HEK293 (cell line): ENCODE results near the gene ENDOV.
A peak's percentile ranks its signal among the peaks of the same experiment; 100 is the strongest.

Experiments
- CTCF ChIA-PET: fragments of 350-600 bp; formaldehyde crosslinking; extraction: SDS; loops from one replicate; lab custom pipeline; 2021; ENCODE audit warnings: antibody characterized with exemption; lab: Yijun Ruan, JAX
- POLR2A ChIA-PET: fragments of 300-600 bp; formaldehyde crosslinking; extraction: SDS; loops from one replicate; lab custom pipeline; 2020; ENCODE audit warnings: antibody characterized with exemption, inconsistent platforms; lab: Yijun Ruan, JAX
- H3K27ac ChIP-seq: fragments of 200-500 bp; sonication (Bioruptor generic); 2 replicates; pipeline ENCODE4 v1.5.1; 2014; ENCODE audit warnings: low read depth, low read length, control low read depth, inconsistent platforms; ENCODE audit errors: extremely low read depth
- H3K36me3 ChIP-seq, 2 experiments: fragments of 200-500 bp in 1 of 2; sonication (Bioruptor generic) in 1 of 2; 1 replicate in 1 of 2; 2 replicates in 1 of 2; pipeline ENCODE4 v1.5.1; 2014 to 2017; ENCODE audit warnings: inconsistent platforms in 2 of 2, low read length in 2 of 2; ENCODE audit not compliant: control insufficient read depth in 2 of 2, insufficient read depth in 1 of 2
- H3K4me1 ChIP-seq: fragments of 200-500 bp; sonication (Bioruptor generic); 2 replicates; pipeline ENCODE4 v1.5.1; 2014; ENCODE audit warnings: mild to moderate bottlenecking, low read length, inconsistent platforms; ENCODE audit not compliant: control insufficient read depth, insufficient read depth
- H3K4me3 ChIP-seq: 2 replicates; pipeline ENCODE4 v1.5.1; 2011; ENCODE audit warnings: low read depth, mild to moderate bottlenecking, control low read depth, low read length, moderate library complexity
- H3K9me3 ChIP-seq: fragments of 200-500 bp; sonication (Bioruptor generic); 2 replicates; pipeline ENCODE4 v1.5.1; 2014; ENCODE audit warnings: low read depth, low read length, inconsistent platforms; ENCODE audit not compliant: control insufficient read depth, insufficient read depth
- CTCF ChIP-seq: fragments of 450-650 bp; formaldehyde crosslinking; IDR thresholded peaks from 2 replicates; pipeline ENCODE4 v1.5.1; 2016; ENCODE audit warnings: missing biosample characterization, missing genetic modification characterization
- KLF16 ChIP-seq: fragments of 450-650 bp; formaldehyde crosslinking; IDR thresholded peaks from 2 replicates; pipeline ENCODE4 v1.5.1; 2017; ENCODE audit warnings: missing biosample characterization, missing genetic modification characterization
- PBX3 ChIP-seq: sonication (generic); formaldehyde crosslinking; IDR thresholded peaks from 2 replicates; pipeline ENCODE4 v1.8.1; 2022; ENCODE audit warnings: mild to moderate bottlenecking, moderate library complexity, missing genetic modification reagents
- PRDM1 ChIP-seq: fragments of 450-650 bp; formaldehyde crosslinking; IDR thresholded peaks from 2 replicates; pipeline ENCODE4; 2016; ENCODE audit warnings: missing biosample characterization, missing genetic modification characterization
- RBAK ChIP-seq: fragments of 450-650 bp; formaldehyde crosslinking; IDR thresholded peaks from 2 replicates; pipeline ENCODE4 v1.5.1; 2016; ENCODE audit warnings: missing biosample characterization, missing genetic modification characterization
- SP2 ChIP-seq: fragments of 450-650 bp; formaldehyde crosslinking; IDR thresholded peaks from 2 replicates; pipeline ENCODE4 v1.5.1; 2016; ENCODE audit warnings: missing biosample characterization, missing genetic modification characterization
- SP3 ChIP-seq: fragments of 450-650 bp; formaldehyde crosslinking; IDR thresholded peaks from 2 replicates; pipeline ENCODE4 v1.5.1; 2016; ENCODE audit warnings: missing biosample characterization, missing genetic modification characterization
- YY2 ChIP-seq: fragments of 450-650 bp; formaldehyde crosslinking; IDR thresholded peaks from 2 replicates; pipeline ENCODE4 v1.5.1; 2016; ENCODE audit warnings: missing biosample characterization, missing genetic modification characterization
- ZBTB20 ChIP-seq: fragments of 450-650 bp; formaldehyde crosslinking; IDR thresholded peaks from 2 replicates; pipeline ENCODE4 v1.5.1; 2016; ENCODE audit warnings: missing biosample characterization, missing genetic modification characterization
- ZNF112 ChIP-seq: fragments of 450-650 bp; formaldehyde crosslinking; IDR thresholded peaks from 2 replicates; pipeline ENCODE4 v1.5.0; 2017; ENCODE audit warnings: missing biosample characterization, missing genetic modification characterization
- ZNF266 ChIP-seq: fragments of 450-650 bp; formaldehyde crosslinking; IDR thresholded peaks from 2 replicates; pipeline ENCODE4 v1.5.1; 2016; ENCODE audit warnings: missing biosample characterization, missing genetic modification characterization, low read depth
- ZNF335 ChIP-seq: fragments of 450-650 bp; formaldehyde crosslinking; conservative IDR thresholded peaks from 2 replicates; pipeline ENCODE4 v1.5.1; 2016; ENCODE audit warnings: missing biosample characterization, missing genetic modification characterization
- ZNF394 ChIP-seq: fragments of 450-650 bp; formaldehyde crosslinking; IDR thresholded peaks from 2 replicates; pipeline ENCODE4 v1.5.1; 2016; ENCODE audit warnings: missing biosample characterization, missing genetic modification characterization, mild to moderate bottlenecking, moderate library complexity, borderline replicate concordance
- ZNF501 ChIP-seq: fragments of 450-650 bp; formaldehyde crosslinking; IDR thresholded peaks from 2 replicates; pipeline ENCODE4 v1.5.1; 2016; ENCODE audit warnings: missing biosample characterization, missing genetic modification characterization
- ZNF561 ChIP-seq: fragments of 450-650 bp; IDR thresholded peaks from 2 replicates; pipeline ENCODE4 v1.5.1; 2018; ENCODE audit warnings: missing biosample characterization, missing genetic modification characterization, borderline replicate concordance
- ZNF654 ChIP-seq: fragments of 450-650 bp; formaldehyde crosslinking; IDR thresholded peaks from 2 replicates; pipeline ENCODE4 v1.5.1; 2016; ENCODE audit warnings: low read depth, missing biosample characterization, missing genetic modification characterization
- ZNF658 ChIP-seq: fragments of 450-650 bp; formaldehyde crosslinking; IDR thresholded peaks from 2 replicates; pipeline ENCODE4; 2016; ENCODE audit warnings: missing biosample characterization, missing genetic modification characterization
- ZNF747 ChIP-seq: fragments of 450-650 bp; formaldehyde crosslinking; IDR thresholded peaks from 2 replicates; pipeline ENCODE4 v1.5.1; 2016; ENCODE audit warnings: missing biosample characterization, missing genetic modification characterization
- ZNF76 ChIP-seq: fragments of 450-650 bp; formaldehyde crosslinking; IDR thresholded peaks from 2 replicates; pipeline ENCODE4; 2016; ENCODE audit warnings: low read depth, missing biosample characterization, missing genetic modification characterization, borderline replicate concordance
- ZNF837 ChIP-seq: fragments of 450-650 bp; formaldehyde crosslinking; IDR thresholded peaks from 2 replicates; pipeline ENCODE4 v1.5.1; 2016; ENCODE audit warnings: missing biosample characterization, missing genetic modification characterization
- ZSCAN30 ChIP-seq: fragments of 450-650 bp; IDR thresholded peaks from 2 replicates; pipeline ENCODE4 v1.5.1; 2018; ENCODE audit warnings: missing biosample characterization, mild to moderate bottlenecking, missing genetic modification characterization, moderate library complexity
- TF ChIP-seq, protein P1 (sequence below): fragments of 450-650 bp; formaldehyde crosslinking; IDR thresholded peaks from 2 replicates; pipeline ENCODE4 v1.5.1; 2017; ENCODE audit warnings: missing biosample characterization, missing genetic modification characterization
- TF ChIP-seq, protein P2 (sequence below): fragments of 450-650 bp; formaldehyde crosslinking; IDR thresholded peaks from 2 replicates; pipeline ENCODE4; 2016; ENCODE audit warnings: missing biosample characterization, missing genetic modification characterization
- TF ChIP-seq, protein P3 (sequence below): fragments of 450-650 bp; formaldehyde crosslinking; IDR thresholded peaks from 2 replicates; pipeline ENCODE4 v1.5.1; 2016; ENCODE audit warnings: missing biosample characterization, missing genetic modification characterization

ENDOV gene

DNA sequence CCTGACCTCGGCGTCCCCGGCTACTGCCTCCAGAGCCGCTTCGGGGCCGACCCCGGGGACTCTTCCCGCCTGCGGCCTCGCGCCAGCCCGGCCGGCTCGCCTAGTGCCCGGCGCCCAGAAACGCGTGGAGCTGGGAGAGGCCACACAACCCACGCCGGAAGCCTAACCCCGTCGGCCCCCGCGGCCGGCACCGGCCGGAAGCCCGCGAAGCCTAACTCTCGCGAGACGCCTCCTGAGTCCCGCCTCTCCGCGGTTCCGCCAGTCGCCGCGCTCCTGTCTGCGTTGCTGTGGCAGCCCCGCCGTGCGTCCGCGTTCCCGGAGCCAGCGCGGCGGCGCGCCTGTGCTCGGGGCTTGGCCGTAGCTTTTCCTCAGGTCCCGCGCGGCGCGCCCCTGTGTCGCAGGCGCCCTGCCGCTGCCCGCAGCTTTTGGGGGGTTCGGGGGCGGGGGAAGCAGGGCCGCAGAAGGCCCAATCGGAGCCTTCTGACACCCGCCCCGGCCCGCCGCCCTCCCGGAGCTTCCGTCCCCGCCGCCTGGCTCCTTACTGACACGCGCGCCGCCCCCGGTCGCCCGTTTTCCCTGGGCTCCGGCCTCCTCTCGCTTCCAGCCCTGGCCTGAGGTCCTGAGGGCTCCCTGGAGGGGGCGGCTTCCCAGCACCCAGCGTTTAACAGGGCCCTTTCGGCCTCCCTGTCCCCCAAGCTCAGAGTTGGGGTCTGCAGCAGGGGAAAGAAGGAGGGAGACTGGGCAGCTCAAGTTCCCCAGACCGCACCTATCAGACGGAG, 39.8 kb downstream of the ENDOV start (continued):
- TF ChIP-seq ZNF76 (tag by site-specific recombination) (peak; percentile 93), SP2 (tag by site-specific recombination) (peak; percentile 78), ZNF658 (tag by site-specific recombination) (no peak), ZNF837 (tag by site-specific recombination) (no peak), ZNF561 (tag by site-specific recombination) (peak; percentile 91), KLF16 (peak; percentile 34; the same call in 1 of the 2 replicates), CTCF (tag by site-specific recombination) (0 out of 2 replicates have a peak, but pooled peaks have one; percentile 15), SP3 (tag by site-specific recombination) (peak; percentile 62), ZNF654 (no peak), ZSCAN30 (tag by site-specific recombination) (peak; percentile 70), ZNF501 (peak; percentile 55)
- TF ChIP-seq, protein P1, sequence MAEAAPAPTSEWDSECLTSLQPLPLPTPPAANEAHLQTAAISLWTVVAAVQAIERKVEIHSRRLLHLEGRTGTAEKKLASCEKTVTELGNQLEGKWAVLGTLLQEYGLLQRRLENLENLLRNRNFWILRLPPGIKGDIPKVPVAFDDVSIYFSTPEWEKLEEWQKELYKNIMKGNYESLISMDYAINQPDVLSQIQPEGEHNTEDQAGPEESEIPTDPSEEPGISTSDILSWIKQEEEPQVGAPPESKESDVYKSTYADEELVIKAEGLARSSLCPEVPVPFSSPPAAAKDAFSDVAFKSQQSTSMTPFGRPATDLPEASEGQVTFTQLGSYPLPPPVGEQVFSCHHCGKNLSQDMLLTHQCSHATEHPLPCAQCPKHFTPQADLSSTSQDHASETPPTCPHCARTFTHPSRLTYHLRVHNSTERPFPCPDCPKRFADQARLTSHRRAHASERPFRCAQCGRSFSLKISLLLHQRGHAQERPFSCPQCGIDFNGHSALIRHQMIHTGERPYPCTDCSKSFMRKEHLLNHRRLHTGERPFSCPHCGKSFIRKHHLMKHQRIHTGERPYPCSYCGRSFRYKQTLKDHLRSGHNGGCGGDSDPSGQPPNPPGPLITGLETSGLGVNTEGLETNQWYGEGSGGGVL: peak; percentile 76
- TF ChIP-seq, protein P2, sequence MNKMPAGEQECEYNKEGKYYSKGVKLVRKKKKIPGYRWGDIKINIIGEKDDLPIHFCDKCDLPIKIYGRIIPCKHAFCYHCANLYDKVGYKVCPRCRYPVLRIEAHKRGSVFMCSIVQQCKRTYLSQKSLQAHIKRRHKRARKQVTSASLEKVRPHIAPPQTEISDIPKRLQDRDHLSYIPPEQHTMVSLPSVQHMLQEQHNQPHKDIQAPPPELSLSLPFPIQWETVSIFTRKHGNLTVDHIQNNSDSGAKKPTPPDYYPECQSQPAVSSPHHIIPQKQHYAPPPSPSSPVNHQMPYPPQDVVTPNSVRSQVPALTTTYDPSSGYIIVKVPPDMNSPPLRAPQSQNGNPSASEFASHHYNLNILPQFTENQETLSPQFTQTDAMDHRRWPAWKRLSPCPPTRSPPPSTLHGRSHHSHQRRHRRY: no peak
- TF ChIP-seq, protein P3, sequence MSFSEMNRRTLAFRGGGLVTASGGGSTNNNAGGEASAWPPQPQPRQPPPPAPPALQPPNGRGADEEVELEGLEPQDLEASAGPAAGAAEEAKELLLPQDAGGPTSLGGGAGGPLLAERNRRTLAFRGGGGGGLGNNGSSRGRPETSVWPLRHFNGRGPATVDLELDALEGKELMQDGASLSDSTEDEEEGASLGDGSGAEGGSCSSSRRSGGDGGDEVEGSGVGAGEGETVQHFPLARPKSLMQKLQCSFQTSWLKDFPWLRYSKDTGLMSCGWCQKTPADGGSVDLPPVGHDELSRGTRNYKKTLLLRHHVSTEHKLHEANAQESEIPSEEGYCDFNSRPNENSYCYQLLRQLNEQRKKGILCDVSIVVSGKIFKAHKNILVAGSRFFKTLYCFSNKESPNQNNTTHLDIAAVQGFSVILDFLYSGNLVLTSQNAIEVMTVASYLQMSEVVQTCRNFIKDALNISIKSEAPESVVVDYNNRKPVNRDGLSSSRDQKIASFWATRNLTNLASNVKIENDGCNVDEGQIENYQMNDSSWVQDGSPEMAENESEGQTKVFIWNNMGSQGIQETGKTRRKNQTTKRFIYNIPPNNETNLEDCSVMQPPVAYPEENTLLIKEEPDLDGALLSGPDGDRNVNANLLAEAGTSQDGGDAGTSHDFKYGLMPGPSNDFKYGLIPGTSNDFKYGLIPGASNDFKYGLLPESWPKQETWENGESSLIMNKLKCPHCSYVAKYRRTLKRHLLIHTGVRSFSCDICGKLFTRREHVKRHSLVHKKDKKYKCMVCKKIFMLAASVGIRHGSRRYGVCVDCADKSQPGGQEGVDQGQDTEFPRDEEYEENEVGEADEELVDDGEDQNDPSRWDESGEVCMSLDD (tag by site-specific recombination): peak; percentile 66; the same call in 1 of the 2 replicates

GRCh38 chr17:80455336-80455710, 40.4 kb downstream of the ENDOV start:
- POLR2A ChIA-PET: interaction anchor here (0.5 to 5.5 kb wide), 17 partner anchors 10 to 640 kb away, joined by 3 to 110 read pairs (median 4); partner anchors contain the start of genes GAA, NPTX1 and RPTOR
- CTCF ChIA-PET: interaction anchor here (0.6 to 1.7 kb wide), 7 partner anchors 10 to 436 kb away, joined by 3 to 7 read pairs (median 3); partner anchors contain the start of gene NPTX1
- TF ChIP-seq ZNF266 (no peak), PRDM1 (tag by site-specific recombination) (no peak), PBX3 (CRISPR knock-in tag) (no peak), ZNF112 (no peak), ZNF335 (tag by site-specific recombination) (peak; percentile 17; the same call in 1 of the 2 replicates), RBAK (tag by site-specific recombination) (no peak), ZNF747 (tag by site-specific recombination) (no peak), YY2 (tag by site-specific recombination) (no peak), ZNF394 (tag by site-specific recombination) (0 out of 2 replicates have a peak, but pooled peaks have one; percentile 6), ZBTB20 (peak; percentile 27; the same call in 1 of the 2 replicates)

More at GRCh38 chr17:80455336-80455710, 40.4 kb downstream of the ENDOV start:
- no peaks in the 10 kb centered on the region for H3K9me3 ChIP-seq
- H3K4me3 ChIP-seq: peak overlapping the region; percentile 78
- no peaks in the 10 kb centered on the region for H3K36me3 ChIP-seq
- H3K27ac ChIP-seq: peak overlapping the region; percentile 97
- peaks cover 11% of the 10 kb centered on the region for H3K4me1 ChIP-seq
